Skeletal muscle satellite cell (primary cell): ENCODE data around the gene ZNF500.
"Not testable (repeated sequence)": the region's sequence is repeated elsewhere in the genome, so short reads cannot be mapped to it uniquely, and the experiment has no call there.

ENCODE experiments used
- H3K27me3 ChIP-seq: 2 replicates; pipeline ENCODE4 v1.7.0; 2013; ENCODE audit warnings: low read length; ENCODE audit not compliant: control insufficient read depth, insufficient read depth
- H3K36me3 ChIP-seq: 2 replicates; pipeline ENCODE4 v1.7.0; 2013; ENCODE audit warnings: mild to moderate bottlenecking, control low read depth, low read length; ENCODE audit not compliant: insufficient read depth
- H3K4me1 ChIP-seq: 2 replicates; pipeline ENCODE4 v1.7.0; 2013; ENCODE audit warnings: low read length; ENCODE audit not compliant: control insufficient read depth, insufficient read depth
- H3K4me2 ChIP-seq: 2 replicates; pipeline ENCODE4 v1.7.0; 2013; ENCODE audit warnings: mild to moderate bottlenecking, low read length
- H3K4me3 ChIP-seq: 2 replicates; pipeline ENCODE4 v1.7.0; 2013; ENCODE audit warnings: low read length
- H3K9ac ChIP-seq: 2 replicates; pipeline ENCODE4 v1.7.0; 2013; ENCODE audit warnings: mild to moderate bottlenecking, low read depth, low read length, moderate library complexity
- H3K9me3 ChIP-seq: replicated peaks from 2 replicates; pipeline ENCODE4 v1.7.0; 2013; ENCODE audit warnings: mild to moderate bottlenecking, control low read depth, low read length

The ZNF500 gene

GRCh38 chr16:4795181-4795827, 28.3 kb upstream of the ZNF500 start, which contains the start of gene SMIM22:
Gene SMIM22 (plus strand): TSS chr16:4795369. CDS start chr16:4795735, 366 bp downstream.
- Histone ChIP-seq H3K36me3 (peaks cover 7% of the 10 kb centered on the region), H3K27me3 (no peaks in the 10 kb centered on the region), H3K4me2 (no peak within 1 kb of the TSS), H3K4me1 (no peaks in the 10 kb centered on the region), H3K9ac (no peak within 1 kb of the TSS), H3K4me3 (no peak within 1 kb of the TSS), H3K9me3 (no peaks in the 10 kb centered on the region)

DNA sequence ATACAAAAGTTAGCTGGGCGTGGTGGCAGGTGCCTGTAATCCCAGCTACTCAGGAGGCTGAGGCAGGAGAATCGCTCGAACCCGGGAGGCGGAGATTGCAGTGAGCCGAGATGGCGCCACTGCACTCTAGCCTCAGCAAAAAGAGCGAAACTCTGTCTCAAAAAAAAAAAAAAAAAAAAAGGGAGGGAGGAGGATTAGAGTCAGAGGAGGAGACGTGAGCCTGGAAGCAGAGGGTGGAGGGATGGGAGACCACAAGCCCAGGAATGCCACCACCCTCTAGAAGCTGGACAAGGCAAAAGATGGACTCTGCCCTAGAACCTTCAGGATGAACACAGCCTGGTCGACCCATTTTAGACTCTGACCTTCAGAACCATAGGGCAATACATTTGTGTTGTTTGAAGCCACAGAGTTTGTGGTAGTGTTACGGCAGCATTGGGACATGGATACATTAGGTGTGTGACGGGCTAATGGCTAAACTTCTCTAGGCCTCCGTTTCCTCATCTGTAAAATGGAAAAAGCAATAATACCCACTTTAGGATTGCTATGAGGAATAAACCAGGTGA, 26.1 kb upstream of the ZNF500 start:
- no peak overlapping the region for H3K4me2 ChIP-seq
- no peak overlapping the region for H3K9ac ChIP-seq
- H3K36me3 ChIP-seq: peaks cover 7% of the 10 kb centered on the region
- H3K9me3 ChIP-seq: no peaks in the 10 kb centered on the region
- no peaks in the 10 kb centered on the region for H3K4me1 ChIP-seq
- no peaks in the 10 kb centered on the region for H3K27me3 ChIP-seq
- no peak overlapping the region for H3K4me3 ChIP-seq

DNA sequence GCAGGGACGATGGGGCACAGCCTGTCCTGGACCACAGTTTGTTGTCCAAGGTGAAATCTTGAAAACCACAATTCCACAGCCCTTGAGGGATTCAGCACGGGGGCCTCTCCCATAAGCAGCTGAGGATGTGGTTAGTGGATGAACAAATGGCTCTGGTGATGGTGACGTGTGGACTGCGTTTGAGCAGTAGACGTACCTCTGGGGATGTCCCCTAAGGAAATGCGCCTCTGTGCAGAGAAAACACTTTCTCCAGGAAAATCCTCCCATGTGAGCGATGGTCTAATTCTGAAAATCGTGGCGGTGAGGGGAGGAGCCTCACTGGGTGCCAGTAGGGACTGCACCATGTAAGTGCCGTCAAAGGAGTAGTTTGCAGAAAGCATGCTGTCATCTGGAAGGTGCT, 23.9 kb upstream of the ZNF500 start:
- H3K9ac ChIP-seq: no peak overlapping the region

DNA sequence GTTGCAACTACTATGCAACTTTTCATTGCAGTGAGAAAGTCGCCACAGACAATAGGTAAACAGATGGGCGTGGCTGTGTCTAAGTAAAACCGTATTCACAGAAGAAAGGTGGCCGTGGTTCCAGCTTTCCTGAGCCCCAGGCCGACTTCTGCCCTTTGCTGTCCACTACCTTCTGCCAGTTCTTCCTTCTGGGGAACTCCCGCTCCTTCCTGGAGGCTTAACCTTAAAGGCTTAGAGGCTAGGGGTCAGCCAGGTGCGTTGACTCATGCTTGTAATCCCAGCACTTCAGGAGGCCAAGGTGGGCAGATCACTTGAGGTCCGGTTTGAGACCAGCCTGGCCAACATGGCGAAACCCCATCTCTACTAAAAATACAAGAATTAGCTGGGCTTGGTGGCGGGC, 23.3 kb upstream of the ZNF500 start:
- no peak overlapping the region for H3K4me3 ChIP-seq
- H3K9ac ChIP-seq: no peak overlapping the region
- no peaks in the 10 kb centered on the region for H3K27me3 ChIP-seq
- no peaks in the 10 kb centered on the region for H3K4me1 ChIP-seq
- no peak overlapping the region for H3K4me2 ChIP-seq
- no peaks in the 10 kb centered on the region for H3K36me3 ChIP-seq
- H3K9me3 ChIP-seq: no peaks in the 10 kb centered on the region

More for the DNA sequence above, 23.9 kb upstream of the ZNF500 start:
- no peak overlapping the region for H3K4me3 ChIP-seq
- H3K4me1 ChIP-seq: no peaks in the 10 kb centered on the region
- H3K27me3 ChIP-seq: no peaks in the 10 kb centered on the region
- no peaks in the 10 kb centered on the region for H3K9me3 ChIP-seq
- H3K4me2 ChIP-seq: no peak overlapping the region
- no peaks in the 10 kb centered on the region for H3K36me3 ChIP-seq

- H3K4me1 ChIP-seq: no peaks in the 10 kb centered on the region
- no peak overlapping the region for H3K9ac ChIP-seq
- H3K4me3 ChIP-seq: no peak overlapping the region
- no peak overlapping the region for H3K4me2 ChIP-seq
- no peaks in the 10 kb centered on the region for H3K27me3 ChIP-seq
- no peaks in the 10 kb centered on the region for H3K9me3 ChIP-seq
- no peaks in the 10 kb centered on the region for H3K36me3 ChIP-seq
Measured at GRCh38 chr16:4788910-4789309, 21.9 kb upstream of the ZNF500 start.

GRCh38 chr16:4788489-4788889, 21.5 kb upstream of the ZNF500 start:
- Histone ChIP-seq H3K36me3 (no peaks in the 10 kb centered on the region), H3K9me3 (no peaks in the 10 kb centered on the region), H3K27me3 (no peaks in the 10 kb centered on the region), H3K9ac (no peak overlapping the region), H3K4me1 (no peaks in the 10 kb centered on the region), H3K4me2 (no peak overlapping the region), H3K4me3 (no peak overlapping the region)

DNA sequence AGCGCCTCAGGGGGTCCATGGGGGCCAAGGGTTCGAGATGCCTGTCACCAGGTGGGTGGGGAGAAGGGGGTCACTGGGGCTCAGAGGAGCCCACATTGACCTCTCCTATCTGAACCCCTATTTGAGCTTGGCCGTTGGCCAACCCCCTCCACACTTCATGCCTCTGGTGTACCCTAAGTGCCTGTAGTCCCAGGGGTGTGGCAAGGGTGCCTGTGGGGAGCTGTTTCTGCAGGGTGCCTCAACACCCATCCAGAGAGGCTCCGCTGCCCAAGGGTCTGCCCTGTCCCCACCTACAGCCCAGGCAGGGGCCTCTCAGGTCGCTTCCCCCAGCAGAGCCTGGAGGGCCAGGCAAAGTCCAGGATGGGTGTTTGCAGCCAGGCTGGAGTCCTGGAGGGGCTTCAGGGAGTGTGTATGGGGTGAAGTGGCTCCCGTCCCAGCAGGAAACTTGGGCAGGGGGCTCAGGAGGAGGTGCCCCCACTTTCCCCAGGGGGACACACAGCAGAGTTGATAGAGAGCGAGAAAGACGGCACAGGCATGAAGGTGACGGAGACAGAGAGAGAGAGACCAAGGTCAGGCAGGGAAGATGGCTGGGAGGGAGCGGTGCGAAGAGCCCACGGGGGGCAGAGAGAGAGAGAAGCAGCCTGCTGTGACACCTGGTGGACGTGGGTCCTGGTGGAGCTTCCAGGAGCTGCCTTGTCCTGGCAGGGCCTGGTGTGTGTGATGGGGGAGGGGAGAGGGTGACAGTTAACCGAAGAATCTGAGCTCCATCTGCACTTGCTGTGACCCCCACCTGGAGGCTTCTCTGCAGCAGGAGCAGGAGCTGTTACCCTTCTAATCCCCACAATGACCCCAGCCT, 20.9 kb upstream of the ZNF500 start, which contains the start of gene SEPTIN12:
TSS of gene SEPTIN12 (minus strand) at position 719 of the 856 bp plus-strand sequence. CDS start at position 19, 700 bp downstream.
- Histone ChIP-seq H3K27me3 (no peaks in the 10 kb centered on the region), H3K4me2 (no peak within 1 kb of the TSS), H3K9ac (no peak within 1 kb of the TSS), H3K36me3 (no peaks in the 10 kb centered on the region), H3K4me1 (no peaks in the 10 kb centered on the region), H3K4me3 (no peak within 1 kb of the TSS), H3K9me3 (no peaks in the 10 kb centered on the region)

DNA sequence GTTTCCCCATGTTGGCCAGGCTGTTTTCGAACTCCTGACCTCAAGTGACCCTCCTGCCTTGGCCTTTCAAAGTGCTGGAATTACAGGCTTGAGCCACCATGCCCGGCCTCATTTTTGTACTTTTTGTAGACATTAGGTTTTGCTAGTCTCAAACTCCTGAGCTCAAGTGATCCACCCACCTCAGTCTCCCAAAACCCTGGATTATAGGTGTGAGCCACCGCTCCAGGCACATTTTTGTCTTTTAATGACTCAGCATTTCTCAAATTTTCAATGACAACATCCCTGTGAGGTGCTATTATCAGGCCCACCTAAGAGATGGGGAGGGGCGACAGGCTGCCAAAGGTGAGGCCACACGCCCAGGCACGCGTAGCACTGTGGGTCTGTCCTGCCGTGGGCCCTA, 20.1 kb upstream of the ZNF500 start:
- H3K4me1 ChIP-seq: no peaks in the 10 kb centered on the region
- no peaks in the 10 kb centered on the region for H3K9me3 ChIP-seq
- H3K4me2 ChIP-seq: no peak overlapping the region
- no peak overlapping the region for H3K4me3 ChIP-seq
- H3K36me3 ChIP-seq: no peaks in the 10 kb centered on the region
- no peak overlapping the region for H3K9ac ChIP-seq
- H3K27me3 ChIP-seq: no peaks in the 10 kb centered on the region

DNA sequence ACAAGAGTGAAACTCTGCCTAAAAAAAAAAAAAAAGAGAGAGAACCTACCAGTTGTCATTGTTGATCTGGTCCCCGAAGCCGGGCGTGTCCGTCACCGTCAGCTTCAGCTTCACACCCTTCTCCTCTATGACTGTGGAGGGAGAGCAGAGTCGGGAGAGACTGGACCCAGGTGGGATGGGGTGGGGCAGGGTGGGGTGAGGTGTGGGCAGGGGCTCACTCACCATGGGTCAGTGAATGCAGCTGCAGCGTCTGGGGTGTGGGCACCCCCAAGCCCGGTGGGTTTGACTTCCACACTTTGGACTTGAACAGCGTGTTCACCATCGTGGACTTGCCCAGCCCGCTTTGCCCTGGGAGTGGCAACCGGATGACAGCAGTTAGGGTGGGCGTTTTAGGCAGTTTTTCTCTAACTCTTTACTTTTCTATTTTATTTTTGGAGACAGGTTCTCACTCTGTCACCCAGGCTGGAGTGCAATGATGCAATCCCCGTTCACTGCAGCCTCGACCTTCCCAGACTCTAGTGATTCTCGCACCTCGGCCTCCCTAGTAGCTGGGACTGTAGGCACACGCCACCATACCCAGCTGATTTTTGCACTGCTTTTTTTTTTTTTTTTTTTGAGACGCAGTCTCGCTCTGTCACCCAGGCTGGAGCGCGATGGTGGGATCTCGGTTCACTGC, 18.9 kb upstream of the ZNF500 start:
- Histone ChIP-seq H3K9ac (no peak overlapping the region), H3K36me3 (no peaks in the 10 kb centered on the region), H3K4me1 (no peaks in the 10 kb centered on the region), H3K27me3 (no peaks in the 10 kb centered on the region), H3K9me3 (no peaks in the 10 kb centered on the region), H3K4me2 (no peak overlapping the region), H3K4me3 (no peak overlapping the region)

GRCh38 chr16:4784444-4784987, 17.6 kb upstream of the ZNF500 start:
- not testable (repeated sequence) for H3K27me3 ChIP-seq, H3K36me3 ChIP-seq, H3K9me3 ChIP-seq, H3K9ac ChIP-seq, H3K4me1 ChIP-seq, H3K4me2 ChIP-seq, H3K4me3 ChIP-seq

DNA sequence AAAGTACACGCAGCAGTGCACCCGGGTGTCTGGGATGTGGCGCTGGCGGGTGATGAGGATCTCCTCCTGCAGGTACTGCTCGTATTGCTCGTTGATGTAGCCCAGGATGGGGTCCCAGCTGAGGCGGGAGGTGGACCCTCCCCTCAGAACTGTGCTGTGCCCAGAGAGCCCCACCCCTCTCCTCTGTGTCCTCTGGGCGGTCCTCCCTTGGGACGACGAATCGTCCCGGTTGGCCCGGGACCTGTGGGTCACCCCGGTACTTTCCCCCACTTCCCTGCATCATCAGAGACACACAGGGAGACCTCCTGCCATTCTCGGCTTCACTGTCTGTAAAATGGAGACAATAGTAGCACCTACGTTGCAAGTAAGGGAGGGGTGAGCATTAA, 17.0 kb upstream of the ZNF500 start:
- H3K27me3 ChIP-seq: no peaks in the 10 kb centered on the region
- H3K36me3 ChIP-seq: no peaks in the 10 kb centered on the region
- H3K9me3 ChIP-seq: no peaks in the 10 kb centered on the region
- no peak overlapping the region for H3K4me2 ChIP-seq
- no peak overlapping the region for H3K4me3 ChIP-seq
- H3K4me1 ChIP-seq: no peaks in the 10 kb centered on the region
- H3K9ac ChIP-seq: no peak overlapping the region
